Liver (tissue), 9 donors: Measurements from ENCODE around the gene NDUFS6. TPM values are rescaled to one million over a fixed set of nuclear protein-coding genes. Genes with fewer than 3 reads are reported as not detected.

Source experiments
- DNase-seq: peaks from one replicate; pipeline ENCODE4 v3.0.0-alpha.2; 2017; ENCODE audit warnings: low spot score
- H3K27ac ChIP-seq, 2 donors: one replicate each; pipeline ENCODE4 v1.7.0; 2013; ENCODE audit warnings: inconsistent platforms in 2 of 2, low read length in 2 of 2, control low read depth in 1 of 2, low read depth in 1 of 2, mild to moderate bottlenecking in 1 of 2
- H3K27me3 ChIP-seq, 4 donors: one replicate each; pipeline versions ENCODE4 v1.6.1 to v1.7.0; 2013; ENCODE audit warnings: low read length in 3 of 4, inconsistent platforms in 1 of 4, mild to moderate bottlenecking in 1 of 4, moderate library complexity in 1 of 4; ENCODE audit not compliant: control insufficient read depth in 4 of 4, insufficient read depth in 4 of 4
- H3K36me3 ChIP-seq, 4 donors: one replicate each; pipeline versions ENCODE4 v1.6.1 to v1.7.0; 2013; ENCODE audit warnings: low read length in 3 of 4, mild to moderate bottlenecking in 3 of 4, low read depth in 1 of 4, moderate library complexity in 1 of 4; ENCODE audit not compliant: control insufficient read depth in 4 of 4, insufficient read depth in 3 of 4
- H3K4me1 ChIP-seq, 4 donors: one replicate each; pipeline versions ENCODE4 v1.6.1 to v1.7.0; 2013; ENCODE audit warnings: low read length in 3 of 4, mild to moderate bottlenecking in 3 of 4, moderate library complexity in 1 of 4; ENCODE audit not compliant: control insufficient read depth in 4 of 4, insufficient read depth in 4 of 4
- H3K4me3 ChIP-seq, 3 donors: one replicate each; pipeline versions ENCODE4 v1.6.1 to v1.7.0; 2013; ENCODE audit warnings: low read length in 3 of 3, control low read depth in 1 of 3, low read depth in 1 of 3, mild to moderate bottlenecking in 1 of 3
- H3K9ac ChIP-seq, 2 donors: one replicate each; pipeline ENCODE4 v1.7.0; 2013; ENCODE audit warnings: low read length in 2 of 2, mild to moderate bottlenecking in 2 of 2, moderate library complexity in 2 of 2, control low read depth in 1 of 2, low read depth in 1 of 2
- H3K9me3 ChIP-seq, 4 donors: one replicate each; pipeline versions ENCODE4 v1.6.1 to v1.7.0; 2013; ENCODE audit warnings: low read length in 3 of 4; ENCODE audit not compliant: control insufficient read depth in 4 of 4
- ATF3 ChIP-seq: IDR thresholded peaks from 2 replicates; pipeline ENCODE4 v1.6.1; 2016; ENCODE audit warnings: antibody characterized with exemption
- EGR1 ChIP-seq, 2 donors: IDR thresholded peaks; 2 replicates each; pipeline ENCODE4 v1.6.1; 2016 to 2018; ENCODE audit warnings: antibody characterized with exemption in 2 of 2, low read depth in 2 of 2
- FOXA1 ChIP-seq: IDR thresholded peaks from 2 replicates; pipeline ENCODE4 v1.6.1; 2016; ENCODE audit warnings: antibody characterized with exemption
- FOXA2 ChIP-seq: IDR thresholded peaks from 2 replicates; pipeline ENCODE4 v1.6.1; 2016; ENCODE audit warnings: antibody characterized with exemption
- GABPA ChIP-seq, 2 donors: IDR thresholded peaks in 1 of 2; conservative IDR thresholded peaks in 1 of 2; 2 replicates each; pipeline ENCODE4 v1.6.1; 2016; ENCODE audit warnings: antibody characterized with exemption in 2 of 2, mild to moderate bottlenecking in 1 of 2, moderate library complexity in 1 of 2
- HNF4A ChIP-seq, 2 donors: conservative IDR thresholded peaks; 2 replicates each; pipeline ENCODE4 v1.6.1; 2016; ENCODE audit warnings: antibody characterized with exemption in 2 of 2, mild to moderate bottlenecking in 2 of 2
- HNF4G ChIP-seq: IDR thresholded peaks from 2 replicates; pipeline ENCODE4 v1.6.1; 2016; ENCODE audit warnings: antibody characterized with exemption
- JUND ChIP-seq, 2 donors: IDR thresholded peaks; 2 replicates each; pipeline ENCODE4 v1.6.1; 2016; ENCODE audit warnings: antibody characterized with exemption in 2 of 2
- NR2F2 ChIP-seq: IDR thresholded peaks from 2 replicates; pipeline ENCODE4 v1.6.1; 2016; ENCODE audit warnings: antibody characterized with exemption
- RAD21 ChIP-seq, 2 donors: IDR thresholded peaks; 2 replicates each; pipeline ENCODE4 v1.6.1; 2016; ENCODE audit warnings: antibody characterized with exemption in 2 of 2, mild to moderate bottlenecking in 2 of 2
- RXRA ChIP-seq, 2 donors: IDR thresholded peaks; 2 replicates each; pipeline ENCODE4 v1.6.1; 2017 to 2018; ENCODE audit warnings: antibody characterized with exemption in 2 of 2, mild to moderate bottlenecking in 1 of 2
- SP1 ChIP-seq: IDR thresholded peaks from 2 replicates; pipeline ENCODE4 v1.6.1; 2018; ENCODE audit warnings: antibody characterized with exemption, mild to moderate bottlenecking
- TAF1 ChIP-seq: conservative IDR thresholded peaks from 2 replicates; pipeline ENCODE4 v1.6.1; 2016; ENCODE audit warnings: antibody characterized with exemption, mild to moderate bottlenecking
- YY1 ChIP-seq: IDR thresholded peaks from 2 replicates; pipeline ENCODE4 v1.6.1; 2016; ENCODE audit warnings: antibody characterized with exemption, mild to moderate bottlenecking
- ZBTB33 ChIP-seq: IDR thresholded peaks from 2 replicates; pipeline ENCODE4 v1.6.1; 2016; ENCODE audit warnings: antibody characterized with exemption
- WGBS: extraction: QIAGEN DNeasy Blood & Tissue Kit; methylation state at CpG from one replicate; pipeline ENCODE4 v1.1.7; 2013; 5-methylcytosine and 5-hydroxymethylcytosine counted together
- polyA plus RNA-seq, 2 donors: library from polyadenylated mRNA; stranded (reverse) in 1 of 2; unstranded in 1 of 2; fragments of 200-250 nt in 1 of 2; fragments of >200 nt in 1 of 2; fragmentation: Nextera tagmentation in 1 of 2; extraction: Ambion mirVana in 1 of 2; gene quantifications; one replicate each; pipeline versions ENCODE4 v1.2.1 to v1.2.3, GENCODE V29; 2013 to 2015
- total RNA-seq, 2 donors: library from RNA; depleted of rRNA; stranded (reverse); fragments of >200 nt; gene quantifications; one replicate each; pipeline ENCODE4 v1.2.3, GENCODE V29; 2014
- TF ChIP-seq, protein P1 (sequence below): fragments of 150-350 bp; IDR thresholded peaks from 2 replicates; pipeline ENCODE4 v1.5.1; 2017; ENCODE audit warnings: improper control_type of control experiment, low read depth, low read length; ENCODE audit not compliant: missing input control
- TF ChIP-seq, protein P2 (sequence below): IDR thresholded peaks from 2 replicates; pipeline ENCODE4 v1.6.1; 2016; ENCODE audit warnings: antibody characterized with exemption, mild to moderate bottlenecking
- TF ChIP-seq, protein P3 (sequence below): IDR thresholded peaks from 2 replicates; pipeline ENCODE4 v1.6.1; 2016; ENCODE audit warnings: antibody characterized with exemption
- donor health status: healthy.
- donor health status: healthy.
- donor health status: healthy.
- donor health status: healthy.
- donor health status: healthy.

Gene NDUFS6
- total and polyA plus RNA-seq, 4 donors = 18.7 to 82.5 (median 47.3) TPM

GRCh38 chr5:1821862-1822261, 20.7 kb downstream of the NDUFS6 start:
- H3K27me3 ChIP-seq = no peaks in the 10 kb centered on the region
- no peak for TF ChIP-seq ZBTB33
- no peak for TF ChIP-seq SP1
- TF ChIP-seq FOXA1 = no peak
- no peak for TF ChIP-seq YY1
- TF ChIP-seq, protein P1, sequence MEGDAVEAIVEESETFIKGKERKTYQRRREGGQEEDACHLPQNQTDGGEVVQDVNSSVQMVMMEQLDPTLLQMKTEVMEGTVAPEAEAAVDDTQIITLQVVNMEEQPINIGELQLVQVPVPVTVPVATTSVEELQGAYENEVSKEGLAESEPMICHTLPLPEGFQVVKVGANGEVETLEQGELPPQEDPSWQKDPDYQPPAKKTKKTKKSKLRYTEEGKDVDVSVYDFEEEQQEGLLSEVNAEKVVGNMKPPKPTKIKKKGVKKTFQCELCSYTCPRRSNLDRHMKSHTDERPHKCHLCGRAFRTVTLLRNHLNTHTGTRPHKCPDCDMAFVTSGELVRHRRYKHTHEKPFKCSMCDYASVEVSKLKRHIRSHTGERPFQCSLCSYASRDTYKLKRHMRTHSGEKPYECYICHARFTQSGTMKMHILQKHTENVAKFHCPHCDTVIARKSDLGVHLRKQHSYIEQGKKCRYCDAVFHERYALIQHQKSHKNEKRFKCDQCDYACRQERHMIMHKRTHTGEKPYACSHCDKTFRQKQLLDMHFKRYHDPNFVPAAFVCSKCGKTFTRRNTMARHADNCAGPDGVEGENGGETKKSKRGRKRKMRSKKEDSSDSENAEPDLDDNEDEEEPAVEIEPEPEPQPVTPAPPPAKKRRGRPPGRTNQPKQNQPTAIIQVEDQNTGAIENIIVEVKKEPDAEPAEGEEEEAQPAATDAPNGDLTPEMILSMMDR = no peak
- TF ChIP-seq HNF4G = no peak
- no peak for TF ChIP-seq JUND (IDR thresholded peaks at IDR 0.05)
- TF ChIP-seq RXRA (IDR thresholded peaks at IDR 0.05) = no peak
- no peak for TF ChIP-seq HNF4A (conservative IDR thresholded peaks at IDR 0.05)
- no peak for TF ChIP-seq FOXA2
- TF ChIP-seq EGR1 (IDR thresholded peaks at IDR 0.05; ENCODE audit: low read depth in 2 of 2) = no peak
- no peak for TF ChIP-seq RAD21 (IDR thresholded peaks at IDR 0.05)
- H3K4me1 ChIP-seq = no peaks in the 10 kb centered on the region
- no peak overlapping the region for H3K9ac ChIP-seq
- H3K36me3 ChIP-seq = peaks cover 9 to 43% (median 25%) of the 10 kb centered on the region in 4 donors
- 96% methylated on average over 8 of the region's 8 CpGs for WGBS
- no peak overlapping the region for H3K4me3 ChIP-seq
- no peaks in the 10 kb centered on the region for H3K9me3 ChIP-seq
- no peak overlapping the region for H3K27ac ChIP-seq
- no peak for DNase-seq

DNA sequence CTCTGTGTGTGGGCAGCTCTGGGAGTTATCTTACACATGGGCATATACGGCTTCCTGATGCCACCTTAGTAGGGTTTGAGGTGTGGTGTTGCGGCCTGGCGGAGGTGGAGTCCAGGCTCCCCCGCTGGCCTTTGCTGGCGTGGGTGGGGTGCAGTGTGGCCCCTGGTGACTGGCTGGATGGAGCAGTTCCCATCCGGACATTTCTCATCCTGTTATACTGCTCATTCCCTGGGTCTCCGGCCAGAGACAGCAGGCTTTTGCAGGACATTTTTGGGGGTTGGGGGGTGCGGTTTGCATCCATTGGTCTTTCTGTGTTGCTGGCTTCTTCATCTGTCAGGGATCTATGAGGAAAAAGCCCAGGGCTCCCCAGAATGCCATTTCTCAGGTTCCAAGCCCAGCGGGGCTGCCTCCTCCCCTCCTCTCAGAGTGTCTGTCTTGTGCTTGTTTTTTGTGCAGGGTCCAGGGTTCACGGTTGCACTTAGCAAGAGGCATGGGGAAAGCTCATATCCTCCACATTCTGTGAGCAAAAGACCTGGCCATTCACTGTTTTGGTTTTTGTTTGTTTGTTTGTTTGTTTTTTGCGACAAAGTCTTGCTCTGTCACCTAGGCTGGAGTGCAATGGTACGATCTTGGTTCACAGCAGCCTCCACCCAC, 22.3 kb downstream of the NDUFS6 start:
- no peak overlapping the region for H3K4me3 ChIP-seq
- 87% methylated on average over 12 of the region's 12 CpGs for WGBS
- DNase-seq = no peak
- peaks cover 5 to 29% (median 15%) of the 10 kb centered on the region in 4 donors for H3K36me3 ChIP-seq
- H3K9ac ChIP-seq = no peak overlapping the region
- H3K27me3 ChIP-seq = no peaks in the 10 kb centered on the region
- no peak overlapping the region for H3K27ac ChIP-seq
- TF ChIP-seq FOXA2 (no peak), EGR1 (IDR thresholded peaks at IDR 0.05; ENCODE audit: low read depth in 2 of 2) (no peak), RXRA (IDR thresholded peaks at IDR 0.05) (no peak), ATF3 (no peak), TAF1 (no peak), HNF4A (conservative IDR thresholded peaks at IDR 0.05) (no peak), FOXA1 (no peak), NR2F2 (no peak), RAD21 (IDR thresholded peaks at IDR 0.05) (no peak), YY1 (no peak), JUND (IDR thresholded peaks at IDR 0.05) (no peak), SP1 (no peak), HNF4G (no peak), GABPA (IDR thresholded peaks at IDR 0.05 in 1 of 2, conservative IDR thresholded peaks at IDR 0.05 in 1 of 2) (no peak), ZBTB33 (no peak)
- TF ChIP-seq, protein P2, sequence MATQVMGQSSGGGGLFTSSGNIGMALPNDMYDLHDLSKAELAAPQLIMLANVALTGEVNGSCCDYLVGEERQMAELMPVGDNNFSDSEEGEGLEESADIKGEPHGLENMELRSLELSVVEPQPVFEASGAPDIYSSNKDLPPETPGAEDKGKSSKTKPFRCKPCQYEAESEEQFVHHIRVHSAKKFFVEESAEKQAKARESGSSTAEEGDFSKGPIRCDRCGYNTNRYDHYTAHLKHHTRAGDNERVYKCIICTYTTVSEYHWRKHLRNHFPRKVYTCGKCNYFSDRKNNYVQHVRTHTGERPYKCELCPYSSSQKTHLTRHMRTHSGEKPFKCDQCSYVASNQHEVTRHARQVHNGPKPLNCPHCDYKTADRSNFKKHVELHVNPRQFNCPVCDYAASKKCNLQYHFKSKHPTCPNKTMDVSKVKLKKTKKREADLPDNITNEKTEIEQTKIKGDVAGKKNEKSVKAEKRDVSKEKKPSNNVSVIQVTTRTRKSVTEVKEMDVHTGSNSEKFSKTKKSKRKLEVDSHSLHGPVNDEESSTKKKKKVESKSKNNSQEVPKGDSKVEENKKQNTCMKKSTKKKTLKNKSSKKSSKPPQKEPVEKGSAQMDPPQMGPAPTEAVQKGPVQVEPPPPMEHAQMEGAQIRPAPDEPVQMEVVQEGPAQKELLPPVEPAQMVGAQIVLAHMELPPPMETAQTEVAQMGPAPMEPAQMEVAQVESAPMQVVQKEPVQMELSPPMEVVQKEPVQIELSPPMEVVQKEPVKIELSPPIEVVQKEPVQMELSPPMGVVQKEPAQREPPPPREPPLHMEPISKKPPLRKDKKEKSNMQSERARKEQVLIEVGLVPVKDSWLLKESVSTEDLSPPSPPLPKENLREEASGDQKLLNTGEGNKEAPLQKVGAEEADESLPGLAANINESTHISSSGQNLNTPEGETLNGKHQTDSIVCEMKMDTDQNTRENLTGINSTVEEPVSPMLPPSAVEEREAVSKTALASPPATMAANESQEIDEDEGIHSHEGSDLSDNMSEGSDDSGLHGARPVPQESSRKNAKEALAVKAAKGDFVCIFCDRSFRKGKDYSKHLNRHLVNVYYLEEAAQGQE = no peak
- TF ChIP-seq, protein P3, sequence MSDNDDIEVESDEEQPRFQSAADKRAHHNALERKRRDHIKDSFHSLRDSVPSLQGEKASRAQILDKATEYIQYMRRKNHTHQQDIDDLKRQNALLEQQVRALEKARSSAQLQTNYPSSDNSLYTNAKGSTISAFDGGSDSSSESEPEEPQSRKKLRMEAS = no peak
- TF ChIP-seq, protein P1 = no peak
- no peaks in the 10 kb centered on the region for H3K4me1 ChIP-seq
- H3K9me3 ChIP-seq = no peaks in the 10 kb centered on the region
